Mucosa of descending colon (tissue), 3 donors: Measurements from ENCODE around the gene ZCRB1. TPM values are rescaled to one million over a fixed set of nuclear protein-coding genes. Genes with fewer than 3 reads are reported as not detected.

Experiments used
- ATAC-seq: fragments of 200-7000 bp; cut with Tn5 transposase; one replicate; pipeline ENCODE4 v1.9.1; 2020; ENCODE audit warnings: mild to moderate bottlenecking, moderate library complexity
- DNase-seq, 3 donors: peaks; one replicate each; pipeline ENCODE4 v3.0.0-alpha.2; 2020
- H3K36me3 ChIP-seq: fragments of 200-600 bp; one replicate; pipeline ENCODE4 v1.8.0; 2021; ENCODE audit warnings: low read depth, mild to moderate bottlenecking
- H3K4me1 ChIP-seq: fragments of 200-600 bp; one replicate; pipeline ENCODE4 v1.8.0; 2021; ENCODE audit warnings: low read depth, mild to moderate bottlenecking
- H3K4me3 ChIP-seq: fragments of 200-600 bp; one replicate; pipeline ENCODE4 v1.8.0; 2021; ENCODE audit warnings: mild to moderate bottlenecking
- H3K9me3 ChIP-seq: fragments of 200-600 bp; one replicate; pipeline ENCODE4 v1.8.0; 2021; ENCODE audit warnings: mild to moderate bottlenecking
- CTCF ChIP-seq: fragments of 200-600 bp; IDR thresholded peaks from one replicate; pipeline ENCODE4 v1.8.0; 2022; ENCODE audit warnings: antibody characterized with exemption, mild to moderate bottlenecking
- intact Hi-C, 2 donors: fragments of 100-400 bp; cut with DNase I in 1 of 2; cut with micrococcal nuclease in 1 of 2; formaldehyde crosslinking; loops; one replicate each; pipeline versions ENCODE4 v1.11.0 to v1.11.1; 2022; cut with DNase I, micrococcal nuclease
- total RNA-seq, 3 donors: library from RNA; stranded (reverse); fragmentation: NEBNext Ultra II Directional in 2 of 3; extraction: Animal tissue kit (Norgen Biotek cat#: 25700) in 2 of 3; gene quantifications; one replicate each; pipeline versions ENCODE4 v1.2.1 to v1.2.4, GENCODE V29; 2021 to 2023
- donor health status: DM: no; HTN: no; CAD: no; lungs with moderate emphysema.
- donor health status: DM: no; HTN: no; CAD: no.
- donor health status: DM: no; HTN: yes; CAD: no.

Gene ZCRB1
- total RNA-seq, 3 donors from 2014 or later, result 31.4 to 43.3 (median 40.3) TPM

GRCh38 chr12:42323856-42324255 lies 2.0 kb downstream of the ZCRB1 start:
- DNase-seq, result no peak
- Histone ChIP-seq H3K4me3 (no peak overlapping the region), H3K36me3 (no peaks in the 10 kb centered on the region), H3K4me1 (peaks cover 17% of the 10 kb centered on the region), H3K9me3 (no peaks in the 10 kb centered on the region)
- no peak for ATAC-seq
- TF ChIP-seq CTCF, result no peak
- intact Hi-C loops, result loop anchor here (10.0 kb wide), 1 partner anchor 179 kb away; the partner anchor contains the start of gene GXYLT1 (in 2 of the 2)

GRCh38 chr12:42322567-42322966 lies 3.3 kb downstream of the ZCRB1 start:
- ATAC-seq, result no peak
- no peak for TF ChIP-seq CTCF
- no peaks in the 10 kb centered on the region for H3K36me3 ChIP-seq

GRCh38 chr12:42320796-42321195 lies 5.1 kb downstream of the ZCRB1 start:
- DNase-seq, result no peak
- no peak for TF ChIP-seq CTCF
- no peak overlapping the region for H3K4me3 ChIP-seq
- H3K4me1 ChIP-seq, result peaks cover 4% of the 10 kb centered on the region
- no peaks in the 10 kb centered on the region for H3K36me3 ChIP-seq
- no peaks in the 10 kb centered on the region for H3K9me3 ChIP-seq
- intact Hi-C loops, result loop anchor here (10.0 kb wide), 1 partner anchor 176 kb away; the partner anchor contains the start of gene GXYLT1 (in 2 of the 2)
- no peak for ATAC-seq

More at GRCh38 chr12:42322567-42322966, 3.3 kb downstream of the ZCRB1 start:
- no peak for DNase-seq
- Histone ChIP-seq H3K4me3 (no peak overlapping the region), H3K9me3 (no peaks in the 10 kb centered on the region), H3K4me1 (peaks cover 14% of the 10 kb centered on the region)
- intact Hi-C loops, result loop anchor here (10.0 kb wide), 1 partner anchor 178 kb away; the partner anchor contains the start of gene GXYLT1 (in 2 of the 2)

- Histone ChIP-seq H3K4me3 (no peak overlapping the region), H3K4me1 (no peaks in the 10 kb centered on the region), H3K9me3 (no peaks in the 10 kb centered on the region), H3K36me3 (peaks cover 8% of the 10 kb centered on the region)
- no peak for TF ChIP-seq CTCF
- DNase-seq, result no peak
- intact Hi-C loops, result loop anchor here in 1 of 2 donors (10.0 kb wide), 1 partner anchor 70 kb away; no protein-coding TSS in a partner anchor
- ATAC-seq, result no peak
Measured at GRCh38 chr12:42315108-42315507, 10.8 kb downstream of the ZCRB1 start.

- ATAC-seq (no peak), DNase-seq (no peak)
- H3K4me1 ChIP-seq, result no peaks in the 10 kb centered on the region
- TF ChIP-seq CTCF, result no peak
- intact Hi-C loops, result loop anchor here in 1 of 2 donors (10.0 kb wide), 1 partner anchor 65 kb away; no protein-coding TSS in a partner anchor
- H3K9me3 ChIP-seq, result no peaks in the 10 kb centered on the region
- no peak overlapping the region for H3K4me3 ChIP-seq
- peaks cover 8% of the 10 kb centered on the region for H3K36me3 ChIP-seq
Measured at GRCh38 chr12:42309996-42310395, 15.9 kb downstream of the ZCRB1 start.
